ENCODE results near the gene GLG1.
A peak's percentile ranks its signal among the peaks of the same experiment; 100 is the strongest.
"Not testable (repeated sequence)": the region's sequence is repeated elsewhere in the genome, so short reads cannot be mapped to it uniquely, and the experiment has no call there.

GLG1 gene

DNA sequence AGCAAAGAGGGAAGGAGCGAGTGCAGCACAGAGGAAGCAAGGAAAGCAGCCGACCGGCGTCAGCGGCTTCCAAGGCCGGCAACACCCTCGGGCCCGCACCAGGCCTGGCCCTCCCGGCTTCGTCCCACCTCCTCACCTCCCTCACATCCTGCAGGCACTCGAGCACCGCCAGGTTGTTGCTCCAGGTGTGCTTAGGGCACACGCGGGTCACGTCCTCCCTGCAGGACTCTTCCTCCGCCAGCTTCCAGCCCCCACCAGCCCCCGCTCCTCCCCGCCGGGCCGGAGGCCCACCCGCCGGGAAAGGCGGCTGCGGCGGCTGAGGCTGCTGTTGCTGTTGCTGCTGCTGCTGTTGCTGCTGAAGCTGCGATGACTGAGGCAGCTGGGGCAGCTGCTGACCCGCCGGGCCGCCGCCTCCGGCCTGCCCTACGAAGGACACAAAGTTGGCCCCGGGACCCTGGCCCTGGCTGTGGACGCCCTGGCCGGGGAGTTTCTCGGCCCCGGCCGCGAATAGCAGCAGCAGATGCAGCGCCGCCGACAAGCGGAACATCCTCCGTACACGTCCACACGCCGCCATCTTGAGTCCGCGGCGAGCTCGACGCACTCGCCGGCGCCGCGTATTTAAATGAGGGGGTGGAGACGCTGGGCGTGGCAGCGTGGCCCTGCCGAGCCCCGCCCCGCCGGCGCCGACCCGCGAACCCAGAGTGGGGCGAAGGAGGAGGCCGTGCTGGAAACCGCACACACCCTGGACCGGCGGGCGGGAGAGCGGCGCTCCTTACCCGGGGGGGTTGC, at the start of gene GLG1:
GLG1 (minus strand) TSS at position 594 of the 789 bp plus-strand sequence; CDS start at position 574, 20 bp downstream.
- DNase-seq (ENCODE audit: low read depth) = peak; percentile 90

DNA sequence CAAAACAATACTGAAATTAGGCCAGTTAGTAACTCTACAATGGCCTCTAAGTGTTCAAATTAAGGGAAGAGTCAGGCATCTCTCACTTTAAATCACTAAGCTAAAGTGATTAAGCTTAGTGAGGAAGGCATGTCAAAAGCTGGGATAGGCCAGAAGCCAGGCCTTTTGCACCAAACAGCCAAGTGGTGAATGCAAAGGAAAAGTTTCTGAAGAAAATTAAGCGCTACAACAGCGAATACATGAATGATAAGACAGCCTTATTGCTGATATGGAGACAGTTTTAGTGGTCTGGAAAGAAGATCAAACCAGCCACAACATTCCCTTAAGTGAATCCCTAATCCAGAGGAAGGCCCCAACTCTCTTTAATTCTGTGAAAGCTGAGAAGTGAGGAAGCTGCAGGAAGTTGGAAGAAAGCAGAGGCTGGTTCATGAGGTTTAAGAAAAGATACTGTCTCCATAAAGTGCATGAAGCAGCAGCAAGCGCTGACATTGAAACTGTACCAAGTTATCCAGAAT, 47.7 kb upstream of the GLG1 start:
- no peak for DNase-seq (ENCODE audit: low read depth)

DNA sequence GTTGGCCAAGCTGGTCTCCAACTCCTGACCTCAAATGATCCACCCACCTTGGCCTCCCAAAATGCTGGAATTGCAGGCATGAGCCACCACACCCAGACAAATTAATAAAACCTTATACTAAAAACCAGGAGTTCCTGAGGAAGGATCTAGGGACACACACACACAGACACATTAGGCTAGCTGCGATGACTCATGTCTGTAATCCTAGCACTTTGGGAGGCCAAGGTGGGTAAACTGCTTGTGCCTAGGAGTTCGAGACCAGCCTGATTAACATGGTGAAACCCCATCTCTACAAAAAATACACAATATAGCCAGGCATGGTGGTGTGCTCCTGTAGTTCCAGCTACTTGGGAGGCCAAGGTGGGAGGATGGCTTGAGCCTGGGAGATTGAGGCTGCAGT, 46.0 kb upstream of the GLG1 start:
- DNase-seq (ENCODE audit: low read depth) = not testable (repeated sequence)

DNA sequence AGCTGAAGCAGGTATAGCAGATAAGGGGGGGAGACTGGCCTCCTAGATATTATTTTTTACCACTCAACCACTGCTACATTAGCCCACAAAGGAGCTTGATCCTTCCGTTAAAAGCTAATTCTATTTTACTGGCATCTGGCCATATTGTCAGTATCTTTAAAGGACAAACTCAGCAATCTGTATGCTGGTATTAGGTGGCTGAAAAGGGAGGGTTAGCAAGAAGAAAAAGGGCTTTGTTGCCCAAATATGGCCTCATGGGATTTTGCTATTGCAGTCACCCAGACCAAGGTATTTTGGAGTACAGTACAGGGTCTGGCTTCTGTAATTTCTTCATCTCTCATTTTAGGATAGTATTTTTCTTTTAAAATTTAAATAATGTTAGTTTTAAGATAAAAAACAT, 45.3 kb upstream of the GLG1 start:
- DNase-seq (ENCODE audit: low read depth) = no peak

- DNase-seq (ENCODE audit: low read depth) = no peak
These were observed 44.9 kb upstream of the GLG1 start for GRCh38 chr16:74651841-74652240.

GRCh38 chr16:74650966-74651567, 44.2 kb upstream of the GLG1 start:
- no peak for DNase-seq (ENCODE audit: low read depth)

- DNase-seq (ENCODE audit: low read depth) = no peak
These were observed 43.1 kb upstream of the GLG1 start for GRCh38 chr16:74649839-74650504.

- no peak for DNase-seq (ENCODE audit: low read depth)
These were observed 35.1 kb upstream of the GLG1 start for GRCh38 chr16:74641969-74642368.

GRCh38 chr16:74637742-74638453, 31.0 kb upstream of the GLG1 start:
- no peak for DNase-seq (ENCODE audit: low read depth)

DNA sequence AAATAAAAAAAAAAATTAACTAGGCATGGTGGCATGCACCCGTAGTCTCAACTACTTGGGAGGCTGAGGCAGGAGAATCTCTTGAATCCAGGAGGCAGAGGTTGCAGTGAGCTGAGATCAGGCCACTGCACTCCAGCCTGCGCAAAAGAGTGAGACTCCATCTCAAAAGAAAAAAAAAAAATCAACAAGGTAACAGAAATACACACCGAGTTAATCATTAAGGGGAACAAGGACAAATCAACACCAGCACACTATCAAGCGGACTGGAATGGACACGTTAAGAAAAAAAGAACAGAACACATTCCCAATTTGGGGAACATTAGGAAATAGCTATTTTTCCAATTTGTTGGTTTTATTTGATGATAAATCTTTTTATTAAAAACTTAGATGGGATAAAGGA, 28.4 kb upstream of the GLG1 start:
- no peak for DNase-seq (ENCODE audit: low read depth)

DNA sequence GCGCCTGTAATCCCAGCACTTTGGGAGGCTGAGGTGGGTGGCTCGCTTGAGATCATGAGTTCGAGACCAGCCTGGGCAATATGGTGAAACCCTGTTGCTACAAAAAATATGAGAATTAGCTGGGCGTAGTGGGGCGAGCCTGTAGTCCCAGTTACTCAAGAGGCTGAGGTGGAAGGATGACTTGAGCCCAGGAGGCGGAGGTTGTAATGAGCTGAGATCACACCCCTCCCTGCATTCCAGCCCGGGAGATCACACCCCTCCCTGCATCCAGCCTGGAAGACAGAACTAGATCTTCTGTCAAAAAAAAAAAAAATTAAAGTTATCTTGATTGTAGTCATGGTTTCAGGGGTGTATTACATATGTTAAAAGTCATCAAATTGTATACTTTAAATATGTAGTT, 26.8 kb upstream of the GLG1 start:
- no peak for DNase-seq (ENCODE audit: low read depth)

DNA sequence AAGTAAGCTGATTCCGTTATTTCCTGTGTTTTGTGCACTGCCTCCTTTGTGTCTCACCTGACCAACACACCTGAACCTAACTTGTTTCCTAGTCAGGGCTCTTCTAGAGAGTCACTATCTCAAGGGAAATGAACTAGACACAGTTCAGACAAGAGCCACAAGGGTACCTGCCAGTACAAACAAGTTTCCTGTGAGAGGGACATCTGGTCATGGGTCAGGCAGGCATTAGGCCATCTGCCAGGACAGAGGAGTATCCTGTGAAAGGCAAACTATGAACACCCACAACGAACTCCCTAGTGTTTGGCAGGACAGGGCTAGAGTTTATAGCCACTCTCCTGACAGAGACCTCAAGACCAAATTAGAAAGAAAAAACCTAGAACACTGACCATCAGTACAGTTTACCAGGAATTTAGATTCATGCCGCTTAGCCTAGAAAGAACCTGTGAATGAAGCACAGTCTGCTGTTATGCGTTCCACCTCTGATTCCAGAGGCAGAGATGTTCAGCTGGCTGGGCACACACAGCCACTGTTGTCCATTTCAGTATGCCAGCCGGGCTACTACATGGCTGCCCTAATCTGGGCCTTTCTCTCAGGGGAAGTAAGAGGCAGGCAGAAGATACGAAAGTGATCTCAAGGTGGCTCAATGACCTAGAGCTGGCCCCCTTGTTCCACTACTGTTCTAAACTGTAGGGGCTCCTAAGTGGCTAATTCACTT, 20.7 kb upstream of the GLG1 start:
- DNase-seq (ENCODE audit: low read depth) = no peak

DNA sequence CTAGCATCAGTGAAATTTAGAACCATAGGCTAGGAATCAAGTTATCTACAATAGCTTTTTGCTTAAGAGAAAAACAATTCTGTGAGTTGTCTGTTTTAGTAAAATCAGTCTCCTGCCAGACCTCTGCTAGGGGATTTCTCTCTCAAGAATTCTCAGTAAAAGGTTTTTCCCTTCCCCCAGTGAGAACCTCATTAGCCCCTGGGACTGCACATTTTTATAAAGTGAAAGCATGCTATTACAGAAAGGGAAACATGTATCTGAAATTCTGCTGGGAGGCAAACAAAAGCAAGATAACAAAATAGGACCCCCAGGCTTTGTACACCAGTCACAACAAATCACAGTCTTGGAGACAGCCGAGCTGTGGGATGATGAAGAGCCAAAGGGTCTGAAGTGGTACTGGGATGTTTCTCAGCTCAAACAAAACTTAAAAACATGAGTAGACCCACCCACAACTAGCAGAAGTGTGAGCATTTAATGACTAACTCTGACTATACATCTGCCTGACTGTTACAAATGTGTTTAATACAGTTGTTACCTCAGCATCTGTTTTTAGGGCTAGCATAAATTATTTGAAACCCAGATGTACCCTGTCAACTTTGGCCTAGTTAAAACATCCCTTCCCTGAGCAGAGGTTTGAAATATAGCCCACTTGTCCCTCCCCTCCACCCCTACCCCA, 20.0 kb upstream of the GLG1 start:
- DNase-seq (ENCODE audit: low read depth) = no peak

- DNase-seq (ENCODE audit: low read depth) = no peak
These were observed 18.8 kb upstream of the GLG1 start for GRCh38 chr16:74625500-74626350.

DNA sequence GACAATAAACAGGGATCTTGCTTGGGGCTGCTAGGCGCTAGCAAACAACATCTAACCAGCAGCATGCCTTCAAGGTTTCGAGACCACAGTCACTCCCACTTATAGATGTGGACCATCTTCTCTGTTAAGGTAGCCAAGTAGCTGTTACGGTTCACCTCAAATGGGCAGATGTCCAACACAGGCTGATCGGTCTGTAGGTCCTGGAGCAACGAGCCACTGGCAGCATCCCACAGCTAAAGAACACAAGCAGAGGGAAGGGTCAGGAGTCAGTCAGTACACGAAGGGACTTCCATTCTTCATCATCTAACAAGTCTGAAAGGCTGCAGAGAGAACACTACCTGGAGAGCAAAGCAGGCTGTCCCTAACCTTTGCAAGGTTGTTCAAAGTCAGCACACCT, 16.9 kb upstream of the GLG1 start:
- DNase-seq (ENCODE audit: low read depth) = no peak

DNA sequence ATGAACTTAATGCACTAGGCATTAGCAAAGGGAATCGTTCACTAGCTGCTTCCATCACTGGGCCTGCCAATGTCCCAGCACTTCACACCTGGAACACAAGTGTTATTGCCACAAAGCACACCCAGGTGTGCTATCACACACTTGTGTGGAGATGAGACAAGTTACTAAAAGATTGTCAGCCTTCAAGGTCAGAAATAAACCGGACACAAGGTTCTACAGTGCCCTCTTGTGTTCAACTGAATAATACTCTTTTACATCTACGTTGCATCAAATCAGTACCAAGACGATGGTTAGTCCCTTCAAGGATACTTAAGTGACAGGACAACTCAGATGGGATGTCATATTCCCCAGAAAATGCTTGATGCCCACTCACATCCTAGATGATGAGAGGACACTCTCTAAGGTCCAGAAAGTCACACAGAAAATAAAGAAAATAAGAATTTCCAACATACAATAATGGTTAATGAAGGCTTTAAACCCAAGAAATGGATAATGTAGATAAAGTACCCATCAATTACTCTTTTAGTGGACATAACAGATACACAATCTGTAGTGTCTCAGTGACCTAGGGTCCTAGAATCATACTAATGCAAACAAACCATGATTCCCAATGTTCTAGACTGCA, 16.4 kb upstream of the GLG1 start:
- no peak for DNase-seq (ENCODE audit: low read depth)

DNA sequence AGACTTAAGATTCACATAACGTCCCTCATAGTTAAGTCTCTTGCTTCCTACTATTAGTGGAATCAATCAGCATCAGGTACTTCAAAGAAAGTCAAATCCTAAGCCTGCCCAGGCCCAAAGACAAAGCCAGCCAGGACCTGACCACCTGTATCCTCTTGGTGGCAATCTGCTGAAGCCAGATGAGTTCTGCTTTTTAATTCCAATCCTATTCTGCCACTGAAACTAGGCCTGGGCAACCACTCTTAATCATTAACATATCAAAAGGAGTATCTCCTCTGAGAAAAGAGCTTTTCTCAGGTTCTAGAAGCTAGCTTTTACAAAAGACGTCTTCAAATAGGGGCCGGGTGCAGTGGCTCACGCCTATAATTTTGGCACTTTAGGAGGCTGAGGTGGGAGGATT, 15.1 kb upstream of the GLG1 start:
- DNase-seq (ENCODE audit: low read depth) = no peak

DNA sequence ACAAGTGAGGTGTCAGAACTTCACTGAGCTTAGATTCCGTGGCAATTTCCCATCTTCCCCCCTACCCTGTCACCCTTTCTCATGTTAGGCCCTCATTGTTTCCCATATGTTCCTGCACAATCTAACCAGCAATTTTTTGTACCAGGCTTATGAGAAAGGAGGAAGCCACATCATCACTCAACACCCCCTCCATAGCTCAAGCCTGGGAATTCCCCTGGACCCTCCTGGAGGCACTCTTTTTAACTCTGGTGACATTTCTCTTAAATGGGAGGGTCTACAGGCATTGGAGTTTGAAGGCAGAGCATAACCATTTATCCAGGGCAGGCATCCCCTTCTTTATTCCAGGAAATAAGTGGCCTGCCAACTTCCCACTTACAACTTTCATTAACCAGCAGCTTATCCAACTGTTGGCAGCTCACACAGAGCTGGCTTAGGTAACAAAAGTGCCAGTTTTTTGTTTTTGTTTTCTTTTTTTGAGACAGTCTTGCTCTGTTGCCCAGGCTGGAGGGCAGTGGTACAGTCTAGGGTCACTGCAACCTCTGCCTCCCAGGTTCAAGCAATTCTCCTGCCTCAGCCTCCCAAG, 10.4 kb upstream of the GLG1 start:
- no peak for DNase-seq (ENCODE audit: low read depth)

GRCh38 chr16:74611721-74612120, 4.8 kb upstream of the GLG1 start:
- DNase-seq (ENCODE audit: low read depth) = no peak
